Thyroid gland (tissue), 4 donors: ENCODE results near the gene EFHD2.

ENCODE experiments used
- CTCF ChIP-seq, 6 experiments: fragments of 200-600 bp in 3 of 6; fragments of 450-650 bp in 3 of 6; sonication (generic) in 3 of 6; IDR thresholded peaks; one replicate each; pipeline ENCODE4 v1.5.1; 2016 to 2019; ENCODE audit warnings: antibody characterized with exemption in 6 of 6, mild to moderate bottlenecking in 2 of 6, inconsistent platforms in 1 of 6, moderate library complexity in 1 of 6
- POLR2A ChIP-seq, 2 donors: fragments of 450-650 bp; IDR thresholded peaks; one replicate each; pipeline ENCODE4 v1.6.1; 2017; ENCODE audit warnings: antibody characterized with exemption in 2 of 2, mild to moderate bottlenecking in 2 of 2, moderate library complexity in 1 of 2

DNA sequence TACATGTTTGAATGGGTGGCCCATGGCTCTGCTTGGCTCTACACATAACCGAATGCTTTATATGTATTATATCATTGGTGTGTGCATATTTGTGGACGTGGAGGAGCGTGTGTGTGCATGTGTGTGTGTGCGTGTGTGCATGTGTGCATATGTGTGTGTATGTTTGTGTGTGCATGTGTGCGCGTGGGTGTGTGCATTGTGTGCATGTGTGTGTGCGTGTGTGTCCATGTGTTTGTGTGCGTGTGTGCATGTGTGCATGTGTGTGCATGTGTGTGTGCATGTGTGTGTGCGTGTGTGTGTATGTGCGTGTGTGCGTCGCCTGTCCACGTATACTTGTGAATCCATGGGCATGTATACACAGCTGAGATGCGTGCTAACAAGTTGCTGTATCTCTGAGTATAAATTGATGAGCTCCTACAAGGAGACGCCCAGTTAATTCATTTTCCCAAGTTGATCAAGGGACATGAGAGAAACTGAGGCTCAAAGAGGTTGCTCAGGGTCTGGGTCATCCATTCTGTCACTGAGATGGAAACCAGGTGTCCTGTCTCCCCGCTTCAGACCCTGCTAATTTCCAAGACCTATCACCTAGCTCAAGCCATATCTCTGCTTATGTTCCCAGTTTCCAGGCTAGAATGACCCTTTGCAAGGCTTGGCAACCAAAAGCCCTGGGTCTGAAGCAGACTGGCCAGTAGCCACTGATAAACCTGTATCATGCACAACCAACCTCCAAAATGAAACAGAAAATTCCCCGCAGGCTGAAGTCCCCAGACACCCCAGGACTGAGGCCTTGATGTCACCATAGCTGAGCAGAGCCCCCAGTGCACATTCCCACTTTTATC is 25.8 kb downstream of the EFHD2 start:
- no peak for TF ChIP-seq CTCF (IDR thresholded peaks at IDR 0.05)
- TF ChIP-seq POLR2A (IDR thresholded peaks at IDR 0.05) = no peak
